ENCODE measurements around the gene RNF145.
"Not testable (repeated sequence)": the region's sequence is repeated elsewhere in the genome, so short reads cannot be mapped to it uniquely, and the experiment has no call there.

The RNF145 gene

GRCh38 chr5:159156426-159157238, 52.7 kb downstream of the RNF145 start:
- peak in 1 of 4 experiments; percentile 8 for DNase-seq

- DNase-seq: no peak
Measured at GRCh38 chr5:159155960-159156359, 53.4 kb downstream of the RNF145 start.

- DNase-seq: no peak
Measured at GRCh38 chr5:159152876-159153275, 56.5 kb downstream of the RNF145 start.

- DNase-seq: no peak
Measured at GRCh38 chr5:159149085-159149484, 60.3 kb downstream of the RNF145 start.

- no peak for DNase-seq
Measured at GRCh38 chr5:159147976-159148375, 61.4 kb downstream of the RNF145 start.

GRCh38 chr5:159146839-159147238, 62.5 kb downstream of the RNF145 start:
- DNase-seq: no peak

GRCh38 chr5:159145160-159145559, 64.2 kb downstream of the RNF145 start:
- not testable (repeated sequence) for DNase-seq

- DNase-seq: no peak
Measured at GRCh38 chr5:159139802-159140201, 69.6 kb downstream of the RNF145 start.

GRCh38 chr5:159135896-159136531, 73.3 kb downstream of the RNF145 start:
- no peak for DNase-seq

GRCh38 chr5:159133041-159133741, 76.2 kb downstream of the RNF145 start:
- no peak for DNase-seq

GRCh38 chr5:159132429-159133040, 76.8 kb downstream of the RNF145 start:
- no peak for DNase-seq

- DNase-seq: no peak
Measured at GRCh38 chr5:159131951-159132350, 77.4 kb downstream of the RNF145 start.

GRCh38 chr5:159130871-159131270, 78.5 kb downstream of the RNF145 start:
- no peak for DNase-seq

- no peak for DNase-seq
Measured at GRCh38 chr5:159128070-159128541, 81.2 kb downstream of the RNF145 start.

GRCh38 chr5:159123700-159124099, 85.7 kb downstream of the RNF145 start:
- DNase-seq: no peak

- no peak for DNase-seq
Measured at GRCh38 chr5:159123189-159123588, 86.2 kb downstream of the RNF145 start.

GRCh38 chr5:159121061-159121460, 88.3 kb downstream of the RNF145 start:
- DNase-seq: no peak

- DNase-seq: no peak
Measured at GRCh38 chr5:159120446-159120845, 88.9 kb downstream of the RNF145 start.

GRCh38 chr5:159119842-159120241, 89.5 kb downstream of the RNF145 start:
- not testable (repeated sequence) for DNase-seq

- not testable (repeated sequence) for DNase-seq
Measured at GRCh38 chr5:159118958-159119659, 90.2 kb downstream of the RNF145 start.

GRCh38 chr5:159113405-159113804, 95.9 kb downstream of the RNF145 start:
- no peak for DNase-seq

- no peak for DNase-seq
Measured at GRCh38 chr5:159112436-159112835, 96.9 kb downstream of the RNF145 start.
